H1 (cell line): ENCODE data around the gene RPL28.

Experiments
- EZH2 ChIP-seq: fragments of 200-600 bp; sonication (generic); IDR thresholded peaks from 2 replicates; pipeline ENCODE4 v1.7.1; 2012; ENCODE audit warnings: low read depth, mild to moderate bottlenecking, moderate library complexity, low read length, inconsistent platforms; ENCODE audit not compliant: severe bottlenecking
- TAF1 ChIP-seq: IDR thresholded peaks from 2 replicates; pipeline ENCODE4 v1.6.1; 2011; ENCODE audit warnings: mild to moderate bottlenecking, low read depth, low read length
- TF ChIP-seq, protein P1 (sequence below), 3 experiments: IDR thresholded peaks; 1 replicate in 2 of 3; 2 replicates in 1 of 3; pipeline versions ENCODE4 v1.5.1 to v1.6.1; 2011; ENCODE audit warnings: low read length in 3 of 3, mild to moderate bottlenecking in 3 of 3, inconsistent platforms in 2 of 3, low read depth in 1 of 3, moderate library complexity in 1 of 3; ENCODE audit not compliant: insufficient read depth in 1 of 3; ENCODE audit errors: control extremely low read depth in 1 of 3

DNA sequence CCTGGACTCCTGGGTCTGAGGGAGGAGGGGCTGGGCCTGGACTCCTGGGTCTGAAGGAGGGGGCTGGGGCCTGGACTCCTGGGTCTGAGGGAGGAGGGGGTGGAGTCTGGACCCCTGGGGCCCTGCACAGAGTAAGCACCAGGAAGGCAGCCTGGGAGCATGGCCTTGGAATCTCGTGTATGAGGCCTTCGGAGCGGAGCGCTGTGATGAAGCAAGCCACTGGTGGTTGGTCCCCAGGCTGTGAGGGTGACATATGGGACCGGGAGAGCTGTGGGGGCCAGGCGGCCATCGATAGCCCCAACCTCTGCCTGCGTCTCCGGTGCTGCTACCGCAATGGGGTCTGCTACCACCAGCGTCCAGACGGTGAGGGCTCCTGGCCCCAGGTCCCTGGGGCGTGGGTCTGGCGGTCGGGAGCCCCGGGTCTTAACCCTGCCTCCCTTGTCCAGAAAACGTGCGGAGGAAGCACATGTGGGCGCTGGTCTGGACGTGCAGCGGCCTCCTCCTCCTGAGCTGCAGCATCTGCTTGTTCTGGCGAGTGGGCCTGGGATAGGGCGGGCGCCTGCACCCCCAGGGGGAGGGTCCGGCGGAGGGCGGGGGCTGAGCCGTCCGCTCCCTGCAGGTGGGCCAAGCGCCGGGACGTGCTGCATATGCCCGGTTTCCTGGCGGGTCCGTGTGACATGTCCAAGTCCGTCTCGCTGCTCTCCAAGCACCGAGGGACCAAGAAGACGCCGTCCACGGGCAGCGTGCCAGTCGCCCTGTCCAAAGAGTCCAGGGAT lies 8.2 kb upstream of the RPL28 start:
- TF ChIP-seq EZH2 (no peak), TAF1 (no peak)
- TF ChIP-seq, protein P1, sequence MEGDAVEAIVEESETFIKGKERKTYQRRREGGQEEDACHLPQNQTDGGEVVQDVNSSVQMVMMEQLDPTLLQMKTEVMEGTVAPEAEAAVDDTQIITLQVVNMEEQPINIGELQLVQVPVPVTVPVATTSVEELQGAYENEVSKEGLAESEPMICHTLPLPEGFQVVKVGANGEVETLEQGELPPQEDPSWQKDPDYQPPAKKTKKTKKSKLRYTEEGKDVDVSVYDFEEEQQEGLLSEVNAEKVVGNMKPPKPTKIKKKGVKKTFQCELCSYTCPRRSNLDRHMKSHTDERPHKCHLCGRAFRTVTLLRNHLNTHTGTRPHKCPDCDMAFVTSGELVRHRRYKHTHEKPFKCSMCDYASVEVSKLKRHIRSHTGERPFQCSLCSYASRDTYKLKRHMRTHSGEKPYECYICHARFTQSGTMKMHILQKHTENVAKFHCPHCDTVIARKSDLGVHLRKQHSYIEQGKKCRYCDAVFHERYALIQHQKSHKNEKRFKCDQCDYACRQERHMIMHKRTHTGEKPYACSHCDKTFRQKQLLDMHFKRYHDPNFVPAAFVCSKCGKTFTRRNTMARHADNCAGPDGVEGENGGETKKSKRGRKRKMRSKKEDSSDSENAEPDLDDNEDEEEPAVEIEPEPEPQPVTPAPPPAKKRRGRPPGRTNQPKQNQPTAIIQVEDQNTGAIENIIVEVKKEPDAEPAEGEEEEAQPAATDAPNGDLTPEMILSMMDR (IDR thresholded peaks at IDR 0.05; ENCODE audit: control extremely low read depth in 1 of 3, insufficient read depth in 1 of 3, low read depth in 1 of 3, low read length in 3 of 3): no peak
